Putamen (tissue), 1 donor: ENCODE measurements around the gene ACOT4.
"Not testable (repeated sequence)": the region's sequence is repeated elsewhere in the genome, so short reads cannot be mapped to it uniquely, and the experiment has no call there.

Experiments
- DNase-seq: peaks from one replicate; pipeline ENCODE4 v3.0.0-alpha.2; 2016; ENCODE audit warnings: low spot score

Gene ACOT4

GRCh38 chr14:73633116-73634010, 41.7 kb downstream of the ACOT4 start:
- DNase-seq, result peak; percentile 69

DNA sequence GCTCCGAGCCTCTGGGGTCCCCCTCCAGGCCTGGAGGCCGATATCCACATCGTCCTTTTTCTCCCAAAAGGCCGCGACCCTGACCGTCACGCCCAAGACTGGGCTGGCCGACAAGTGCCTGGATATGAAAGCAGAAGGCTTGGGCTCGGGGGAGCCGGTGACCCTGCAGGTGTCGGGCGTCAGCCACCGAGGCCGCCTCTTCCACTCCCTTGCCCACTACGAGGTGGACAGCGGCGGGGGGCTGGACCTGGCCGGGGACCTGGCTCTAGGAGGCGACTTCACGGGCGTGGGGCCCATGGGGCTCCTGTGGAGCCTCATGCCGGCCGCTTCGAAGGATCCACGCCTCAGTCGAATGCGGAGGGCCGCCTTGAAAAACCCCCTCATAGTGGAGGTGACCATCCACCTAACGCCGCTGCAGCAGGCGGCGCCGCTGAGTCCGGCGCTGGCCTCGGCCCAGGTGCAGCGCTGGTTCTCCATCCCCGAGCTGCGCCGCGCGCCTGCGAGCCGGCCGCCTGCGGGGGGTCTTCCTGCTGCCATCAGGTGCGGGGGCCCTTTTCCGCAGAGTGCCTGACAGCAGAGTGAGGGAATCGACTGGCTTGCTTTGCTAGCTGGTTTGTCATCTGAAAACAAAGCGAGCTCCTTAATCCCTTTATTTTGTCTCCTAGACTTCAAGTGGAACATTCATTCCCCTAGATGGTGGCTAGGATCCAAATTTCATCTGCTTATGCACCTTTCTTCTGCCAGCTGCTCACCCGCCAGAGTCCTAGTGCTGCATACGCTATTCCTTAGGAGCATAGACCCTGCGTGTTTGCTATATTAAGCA, 42.5 kb downstream of the ACOT4 start:
- DNase-seq, result no peak

DNA sequence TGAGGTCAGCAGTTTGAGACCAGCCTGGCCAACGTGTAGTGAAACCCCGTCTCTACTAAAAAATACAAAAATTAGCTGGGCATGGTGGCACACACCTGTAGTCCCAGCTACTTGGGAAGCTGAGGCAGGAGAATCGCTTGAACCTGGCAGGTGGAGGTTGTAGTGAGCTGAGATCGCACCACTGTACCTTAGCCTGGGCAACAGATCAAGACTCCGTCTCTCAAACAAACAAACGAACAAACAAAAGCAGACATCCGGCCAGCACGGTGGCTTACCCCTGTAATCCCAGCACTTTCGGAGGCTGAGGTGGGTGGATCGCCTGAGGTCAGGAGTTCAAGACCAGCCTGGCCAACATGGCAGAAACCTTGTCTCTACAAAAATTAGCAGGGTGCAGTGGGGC, 44.7 kb downstream of the ACOT4 start:
- DNase-seq, result not testable (repeated sequence)

DNA sequence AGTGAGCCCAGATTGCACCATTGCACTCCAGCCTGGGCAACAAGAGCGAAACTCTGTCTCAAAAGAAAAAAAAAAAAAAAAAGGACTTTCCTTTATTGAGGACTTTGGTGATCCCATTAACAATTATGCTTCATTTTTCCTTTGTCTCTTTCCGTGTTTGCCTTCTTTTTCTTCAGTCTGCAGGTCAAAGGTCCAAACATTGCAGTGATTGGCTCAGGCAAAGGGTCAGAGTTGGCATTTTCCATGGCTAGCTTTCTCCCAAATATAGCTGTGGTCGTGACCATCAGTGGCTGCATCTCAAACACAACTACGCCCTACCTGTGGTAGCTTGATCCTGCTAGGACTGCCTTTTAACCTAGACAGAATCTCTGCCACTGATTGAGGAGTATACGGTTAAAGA, 46.2 kb downstream of the ACOT4 start:
- no peak for DNase-seq

DNA sequence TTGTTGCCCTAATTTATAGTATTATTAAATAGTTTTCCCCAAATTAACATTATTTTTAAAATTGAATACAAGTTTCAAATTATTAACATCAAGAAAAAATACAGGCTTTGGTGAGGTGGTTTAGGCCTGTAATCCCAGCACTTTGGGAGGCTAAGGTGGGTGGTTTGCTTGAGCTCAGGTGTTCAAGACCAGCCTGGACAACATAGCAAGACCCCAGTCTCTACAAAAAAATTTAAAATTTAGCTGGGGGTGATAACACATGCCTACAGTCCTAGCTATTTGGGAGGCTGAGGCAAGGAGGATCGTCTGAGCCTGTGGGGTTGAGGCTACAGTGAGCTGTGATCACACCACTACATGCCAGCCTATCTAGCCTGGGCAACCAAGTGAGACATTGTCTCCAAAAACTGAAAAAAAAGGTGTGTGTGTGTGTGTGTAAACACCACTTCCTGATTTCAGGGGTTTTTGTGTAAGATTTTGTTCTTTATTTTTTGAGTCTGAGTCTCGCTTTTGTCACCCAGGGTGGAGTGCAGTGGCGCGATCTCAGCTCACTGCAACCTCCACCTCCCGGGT, 49.2 kb downstream of the ACOT4 start:
- DNase-seq, result no peak

DNA sequence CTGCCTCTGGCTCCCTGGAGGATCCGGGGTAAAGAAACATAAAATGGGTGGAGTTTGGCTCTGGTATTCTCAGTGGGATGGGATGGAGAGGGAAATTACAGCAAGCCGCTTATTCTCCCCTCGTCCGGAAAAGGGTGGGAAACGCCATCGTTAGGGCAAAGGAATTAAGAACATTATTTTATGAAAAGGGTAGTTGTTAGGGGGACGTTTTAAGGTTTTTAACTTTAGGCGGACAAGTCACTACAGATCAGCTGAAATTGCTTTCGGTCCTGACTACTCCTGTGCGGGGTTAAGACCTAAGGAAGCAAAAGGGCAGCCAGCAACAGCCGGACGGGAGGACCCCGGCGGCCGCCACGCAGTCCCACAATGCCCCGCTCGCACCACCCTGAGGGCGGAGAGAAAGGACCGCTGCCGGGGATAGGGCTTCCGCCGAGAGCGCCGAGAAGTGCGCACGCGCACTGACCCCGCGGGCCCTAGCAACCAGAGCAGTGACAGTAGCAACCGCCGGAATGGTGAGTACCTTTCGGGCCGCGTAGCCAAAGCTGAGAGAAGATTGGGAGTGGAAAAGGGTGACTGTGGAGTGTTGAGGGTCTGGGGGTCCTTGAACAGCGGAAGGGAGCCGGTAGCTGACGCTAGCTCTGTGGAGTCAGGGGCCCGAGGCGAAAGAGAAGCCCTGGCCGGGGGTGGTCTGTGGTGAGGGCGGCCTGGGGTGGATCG, 53.0 kb downstream of the ACOT4 start, which contains the start of gene DNAL1:
TSS of gene DNAL1 (plus strand) at position 456 of the 717 bp plus-strand sequence. CDS start at position 510, 54 bp downstream.
- DNase-seq, result peak; percentile 91

DNA sequence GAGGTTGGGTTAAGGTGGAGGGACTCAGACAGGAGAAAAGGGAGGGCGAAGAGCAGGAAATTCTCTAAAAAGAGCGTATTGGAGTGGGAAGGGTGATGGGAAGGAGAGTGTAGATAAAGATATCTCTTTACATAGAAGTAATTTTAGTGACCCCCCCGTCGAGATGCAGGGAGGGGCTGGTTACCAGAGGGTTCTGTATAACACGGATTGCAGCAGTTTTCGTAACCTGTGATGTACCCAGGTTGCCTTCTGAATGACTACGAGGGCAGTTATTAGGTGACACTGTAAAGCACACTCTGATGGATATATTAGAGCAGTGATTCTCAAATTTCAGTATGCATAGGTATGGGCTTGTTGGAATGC, 53.6 kb downstream of the ACOT4 start:
- DNase-seq, result no peak
